ENCODE data around the gene TTYH2. TPM values are rescaled to one million over a fixed set of nuclear protein-coding genes. Genes with fewer than 3 reads are reported as not detected.
A peak's percentile ranks its signal among the peaks of the same experiment; 100 is the strongest.

TTYH2 gene
- polyA plus RNA-seq, 3 donors = 12.3 to 57.4 (median 18.7) TPM

GRCh38 chr17:74227271-74228080 is 14.1 kb downstream of the TTYH2 start:
- Histone ChIP-seq H3K36me3 (replicated peaks in 1 of 2; ENCODE audit: control insufficient read depth in 1 of 2, insufficient read depth in 2 of 2, low read length in 2 of 2) (peaks cover 63 to 91% of the 10 kb centered on the region in 2 donors), H3K9me3 (replicated peaks in 1 of 2; ENCODE audit: control insufficient read depth in 1 of 2, insufficient read depth in 1 of 2, low read length in 2 of 2) (no peaks in the 10 kb centered on the region), H2AFZ (ENCODE audit: insufficient read depth, low read depth, low read length, poor library complexity, severe bottlenecking) (no peak overlapping the region), H3K27ac (ENCODE audit: low read depth in 1 of 2, low read length in 2 of 2) (no peak overlapping the region), H3K9ac (ENCODE audit: insufficient read depth, low read length, poor library complexity, severe bottlenecking) (no peak overlapping the region), H3K79me2 (ENCODE audit: insufficient read depth, low read length) (no peaks in the 10 kb centered on the region), H4K20me1 (ENCODE audit: insufficient read depth, low read length) (peaks cover 45% of the 10 kb centered on the region), H3K4me3 (replicated peaks in 1 of 3; ENCODE audit: low read depth in 2 of 3, low read length in 3 of 3) (no peak overlapping the region), H3K4me1 (ENCODE audit: control insufficient read depth in 1 of 2, insufficient read depth in 2 of 2, low read length in 2 of 2) (peaks cover 4 to 6% of the 10 kb centered on the region in 2 donors), H3K4me2 (replicated peaks; ENCODE audit: extremely low read depth, low read length, poor library complexity, severe bottlenecking) (no peak overlapping the region), H3K27me3 (ENCODE audit: control insufficient read depth in 2 of 2, insufficient read depth in 2 of 2, low read length in 2 of 2) (no peaks in the 10 kb centered on the region)
- Mint-ChIP-seq H3K27me3 (ENCODE audit: low read depth in 3 of 3) (peaks cover 0 to 3% (median 0%) of the 10 kb centered on the region in 3 donors), H3K4me1 (peaks cover 10% of the 10 kb centered on the region), H3K9me3 (peaks cover 0 to 2% (median 0%) of the 10 kb centered on the region in 7 donors), H3K36me3 (peaks cover 84 to 97% of the 10 kb centered on the region in 2 donors), H3K27ac (no peak overlapping the region), H3K4me3 (no peak overlapping the region)
- TF ChIP-seq CTCF (IDR thresholded peaks at IDR 0.05) = no peak
- no peak for DNase-seq
- WGBS (ENCODE audit: insufficient coverage) = 20% methylated on average over 1 of the region's 10 CpGs
- intact Hi-C loops (cut with micrococcal nuclease) = no loop called here

- Histone ChIP-seq H3K4me3 (replicated peaks in 1 of 3; ENCODE audit: low read depth in 2 of 3, low read length in 3 of 3) (no peak overlapping the region), H2AFZ (ENCODE audit: insufficient read depth, low read depth, low read length, poor library complexity, severe bottlenecking) (no peak overlapping the region), H3K79me2 (ENCODE audit: insufficient read depth, low read length) (no peaks in the 10 kb centered on the region), H3K36me3 (replicated peaks in 1 of 2; ENCODE audit: control insufficient read depth in 1 of 2, insufficient read depth in 2 of 2, low read length in 2 of 2) (peaks cover 61 to 91% of the 10 kb centered on the region in 2 donors), H3K9ac (ENCODE audit: insufficient read depth, low read length, poor library complexity, severe bottlenecking) (no peak overlapping the region), H3K27ac (ENCODE audit: low read depth in 1 of 2, low read length in 2 of 2) (no peak overlapping the region), H4K20me1 (ENCODE audit: insufficient read depth, low read length) (peaks cover 43% of the 10 kb centered on the region), H3K9me3 (replicated peaks in 1 of 2; ENCODE audit: control insufficient read depth in 1 of 2, insufficient read depth in 1 of 2, low read length in 2 of 2) (no peaks in the 10 kb centered on the region), H3K27me3 (ENCODE audit: control insufficient read depth in 2 of 2, insufficient read depth in 2 of 2, low read length in 2 of 2) (no peaks in the 10 kb centered on the region), H3K4me1 (ENCODE audit: control insufficient read depth in 1 of 2, insufficient read depth in 2 of 2, low read length in 2 of 2) (peaks cover 13 to 15% of the 10 kb centered on the region in 2 donors), H3K4me2 (replicated peaks; ENCODE audit: extremely low read depth, low read length, poor library complexity, severe bottlenecking) (no peak overlapping the region)
- no peak for TF ChIP-seq CTCF (IDR thresholded peaks at IDR 0.05)
- DNase-seq = no peak
- intact Hi-C loops (cut with micrococcal nuclease) = no loop called here
- Mint-ChIP-seq H3K27me3 (ENCODE audit: low read depth in 3 of 3) (peaks cover 0 to 2% (median 0%) of the 10 kb centered on the region in 3 donors), H3K4me3 (no peak overlapping the region), H3K9me3 (peaks cover 0 to 2% (median 0%) of the 10 kb centered on the region in 7 donors), H3K36me3 (peaks cover 81 to 95% of the 10 kb centered on the region in 2 donors), H3K27ac (peak overlapping the region in 1 of 7 donors; percentile 46), H3K4me1 (peaks cover 16% of the 10 kb centered on the region)
- 100% methylated on average over 1 of the region's 5 CpGs for WGBS (ENCODE audit: insufficient coverage)
These were observed 15.1 kb downstream of the TTYH2 start for GRCh38 chr17:74228306-74228978.
